MM.1S (cell line): ENCODE measurements around the gene IL1RAPL2.

Experiments used
- DNase-seq: peaks from one replicate; pipeline ENCODE4 v3.0.0-alpha.2; 2015
- H2AFZ ChIP-seq: fragments of 300-600 bp; sonication (generic); 2 replicates; pipeline ENCODE4 v1.6.0; 2016; ENCODE audit warnings: antibody characterized with exemption, low read length
- H3F3A ChIP-seq: fragments of 300-600 bp; sonication (generic); 2 replicates; pipeline ENCODE4 v1.6.1; 2016; ENCODE audit warnings: mild to moderate bottlenecking, antibody characterized with exemption, low read length, moderate library complexity, mixed read lengths; ENCODE audit not compliant: insufficient read depth
- H3K27ac ChIP-seq: fragments of 300-600 bp; sonication (generic); 2 replicates; pipeline ENCODE4 v1.5.1; 2016; ENCODE audit warnings: mild to moderate bottlenecking, low read length
- H3K27me3 ChIP-seq: fragments of 300-600 bp; sonication (generic); replicated peaks from 2 replicates; pipeline ENCODE4 v1.6.0; 2016; ENCODE audit warnings: low read length; ENCODE audit not compliant: insufficient read depth
- H3K36me3 ChIP-seq: fragments of 300-600 bp; sonication (generic); replicated peaks from 2 replicates; pipeline ENCODE4 v1.6.1; 2016; ENCODE audit warnings: mild to moderate bottlenecking, low read length, mixed read lengths; ENCODE audit not compliant: insufficient read depth
- H3K4me1 ChIP-seq: fragments of 300-600 bp; sonication (generic); 2 replicates; pipeline ENCODE4 v1.6.1; 2016; ENCODE audit warnings: low read length, mixed read lengths
- H3K4me2 ChIP-seq: fragments of 300-600 bp; sonication (generic); 2 replicates; pipeline ENCODE4 v1.6.0; 2016; ENCODE audit warnings: low read depth, low read length
- H3K4me3 ChIP-seq: fragments of 300-600 bp; sonication (generic); 2 replicates; pipeline ENCODE4 v1.5.1; 2016; ENCODE audit warnings: low read length, mixed read lengths
- H3K79me2 ChIP-seq: fragments of 300-600 bp; sonication (generic); 2 replicates; pipeline ENCODE4 v1.6.1; 2016; ENCODE audit warnings: mixed run types, low read length, mixed read lengths
- H3K9ac ChIP-seq: fragments of 300-600 bp; sonication (generic); 2 replicates; pipeline ENCODE4 v1.6.1; 2016; ENCODE audit warnings: low read length, mixed read lengths
- H3K9me2 ChIP-seq: fragments of 300-600 bp; sonication (generic); replicated peaks from 2 replicates; pipeline ENCODE4 v1.6.1; 2016; ENCODE audit warnings: mild to moderate bottlenecking, low read length, mixed read lengths; ENCODE audit not compliant: insufficient read depth
- H3K9me3 ChIP-seq: fragments of 300-600 bp; sonication (generic); replicated peaks from 2 replicates; pipeline ENCODE4 v1.6.1; 2016; ENCODE audit warnings: mild to moderate bottlenecking, low read length, mixed read lengths; ENCODE audit not compliant: insufficient read depth
- H4K20me1 ChIP-seq: fragments of 300-600 bp; sonication (generic); 2 replicates; pipeline ENCODE4 v1.6.1; 2016; ENCODE audit warnings: mild to moderate bottlenecking, low read length, moderate library complexity, mixed read lengths; ENCODE audit not compliant: insufficient read depth
- EZH2 ChIP-seq: fragments of 300-600 bp; sonication (generic); optimal IDR thresholded peaks from 2 replicates; pipeline ENCODE3; 2017; ENCODE audit warnings: low read depth, mild to moderate bottlenecking, antibody characterized with exemption, low read length, mixed read lengths
- EZH2phosphoT487 ChIP-seq: fragments of 300-600 bp; sonication (generic); IDR thresholded peaks from 2 replicates; pipeline ENCODE4 v1.6.1; 2018; ENCODE audit warnings: antibody characterized with exemption, low read length
- TF ChIP-seq, protein P1 (sequence below): fragments of 300-600 bp; sonication (generic); IDR thresholded peaks from 2 replicates; pipeline ENCODE4 v1.5.1; 2016; ENCODE audit warnings: antibody characterized with exemption, low read length, mixed read lengths

Gene IL1RAPL2

DNA sequence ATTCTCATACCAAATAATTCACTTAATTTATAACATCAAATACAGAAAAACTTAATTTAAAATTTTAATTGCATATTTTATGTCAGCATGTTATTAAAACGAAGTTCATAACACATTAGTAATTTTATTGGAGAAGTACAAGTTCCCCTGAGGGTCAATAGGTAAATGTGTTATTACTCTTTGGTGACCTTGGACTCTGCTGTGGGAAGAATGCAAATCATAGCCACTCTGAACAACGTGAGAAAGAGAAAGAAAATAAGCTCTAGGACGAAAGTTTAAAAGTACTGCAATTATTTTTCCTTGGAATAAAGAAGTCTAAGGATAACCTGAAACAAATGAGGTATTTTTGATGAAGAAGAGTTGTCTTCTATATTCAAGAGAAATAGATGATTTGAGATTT lies 115.2 kb downstream of the IL1RAPL2 start:
- TF ChIP-seq, protein P1, sequence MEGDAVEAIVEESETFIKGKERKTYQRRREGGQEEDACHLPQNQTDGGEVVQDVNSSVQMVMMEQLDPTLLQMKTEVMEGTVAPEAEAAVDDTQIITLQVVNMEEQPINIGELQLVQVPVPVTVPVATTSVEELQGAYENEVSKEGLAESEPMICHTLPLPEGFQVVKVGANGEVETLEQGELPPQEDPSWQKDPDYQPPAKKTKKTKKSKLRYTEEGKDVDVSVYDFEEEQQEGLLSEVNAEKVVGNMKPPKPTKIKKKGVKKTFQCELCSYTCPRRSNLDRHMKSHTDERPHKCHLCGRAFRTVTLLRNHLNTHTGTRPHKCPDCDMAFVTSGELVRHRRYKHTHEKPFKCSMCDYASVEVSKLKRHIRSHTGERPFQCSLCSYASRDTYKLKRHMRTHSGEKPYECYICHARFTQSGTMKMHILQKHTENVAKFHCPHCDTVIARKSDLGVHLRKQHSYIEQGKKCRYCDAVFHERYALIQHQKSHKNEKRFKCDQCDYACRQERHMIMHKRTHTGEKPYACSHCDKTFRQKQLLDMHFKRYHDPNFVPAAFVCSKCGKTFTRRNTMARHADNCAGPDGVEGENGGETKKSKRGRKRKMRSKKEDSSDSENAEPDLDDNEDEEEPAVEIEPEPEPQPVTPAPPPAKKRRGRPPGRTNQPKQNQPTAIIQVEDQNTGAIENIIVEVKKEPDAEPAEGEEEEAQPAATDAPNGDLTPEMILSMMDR = no peak
- TF ChIP-seq EZH2 (no peak), EZH2phosphoT487 (no peak)
- Histone ChIP-seq H3K9me3 (no peaks in the 10 kb centered on the region), H2AFZ (no peak overlapping the region), H3K27ac (no peak overlapping the region), H3K36me3 (no peaks in the 10 kb centered on the region), H4K20me1 (no peaks in the 10 kb centered on the region), H3F3A (no peaks in the 10 kb centered on the region), H3K4me3 (no peak overlapping the region), H3K4me2 (no peak overlapping the region), H3K4me1 (no peaks in the 10 kb centered on the region), H3K9ac (no peak overlapping the region), H3K27me3 (no peaks in the 10 kb centered on the region), H3K79me2 (no peaks in the 10 kb centered on the region), H3K9me2 (no peaks in the 10 kb centered on the region)
- DNase-seq = no peak

DNA sequence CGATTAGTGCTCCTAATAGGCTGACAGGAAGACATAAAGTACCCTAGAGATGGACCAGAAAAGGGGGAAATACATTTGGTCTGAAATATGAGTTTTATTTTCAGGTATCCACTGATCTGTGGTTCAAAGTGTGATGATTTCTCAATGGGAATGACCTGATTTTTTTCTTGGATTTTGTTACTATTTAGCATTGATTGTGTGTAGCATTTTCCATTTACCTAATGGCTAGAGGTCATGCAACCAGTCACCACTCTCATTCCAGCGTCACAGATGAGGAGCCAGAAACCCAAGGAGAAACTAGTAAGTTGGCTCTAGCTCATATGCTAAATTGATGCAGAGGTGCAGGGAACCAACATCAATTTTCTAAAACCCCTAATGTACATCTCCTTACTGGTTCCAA lies 118.1 kb downstream of the IL1RAPL2 start:
- no peak for DNase-seq
- H2AFZ ChIP-seq = no peak overlapping the region
- no peak overlapping the region for H3K4me2 ChIP-seq
- H4K20me1 ChIP-seq = no peaks in the 10 kb centered on the region
- H3K27ac ChIP-seq = no peak overlapping the region
- TF ChIP-seq, protein P1 = no peak
- no peak for TF ChIP-seq EZH2phosphoT487
- TF ChIP-seq EZH2 = no peak
- H3K9me3 ChIP-seq = no peaks in the 10 kb centered on the region
- H3K9me2 ChIP-seq = no peaks in the 10 kb centered on the region
- H3F3A ChIP-seq = no peaks in the 10 kb centered on the region
- no peak overlapping the region for H3K9ac ChIP-seq
- no peaks in the 10 kb centered on the region for H3K79me2 ChIP-seq
- H3K4me1 ChIP-seq = no peaks in the 10 kb centered on the region
- H3K27me3 ChIP-seq = no peaks in the 10 kb centered on the region
- no peak overlapping the region for H3K4me3 ChIP-seq
- H3K36me3 ChIP-seq = no peaks in the 10 kb centered on the region

DNA sequence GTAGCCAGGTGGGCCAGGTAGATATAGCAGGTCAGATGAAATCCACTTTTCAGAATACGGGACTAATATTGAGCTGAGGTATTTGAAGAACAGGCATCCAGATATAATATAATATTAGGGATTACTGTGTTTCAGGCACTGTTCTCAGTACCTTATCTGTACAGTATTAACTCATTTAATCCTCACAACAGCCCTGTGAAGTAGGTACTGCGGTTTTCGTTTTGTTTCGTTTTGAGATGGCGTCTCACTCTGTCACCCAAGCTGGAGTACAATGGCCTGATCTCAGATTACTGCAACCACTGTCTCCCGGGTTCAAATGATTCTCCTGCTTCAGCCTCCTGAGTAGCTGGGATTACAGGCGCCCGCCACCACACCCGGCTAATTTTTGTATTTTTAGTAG lies 129.6 kb downstream of the IL1RAPL2 start:
- H3F3A ChIP-seq = no peaks in the 10 kb centered on the region
- H3K4me2 ChIP-seq = no peak overlapping the region

More for the DNA sequence above, 129.6 kb downstream of the IL1RAPL2 start:
- Histone ChIP-seq H2AFZ (no peak overlapping the region), H3K79me2 (no peaks in the 10 kb centered on the region), H3K4me3 (no peak overlapping the region), H3K4me1 (no peaks in the 10 kb centered on the region), H3K27me3 (no peaks in the 10 kb centered on the region), H3K9me2 (no peaks in the 10 kb centered on the region), H3K9me3 (no peaks in the 10 kb centered on the region), H3K36me3 (no peaks in the 10 kb centered on the region), H4K20me1 (no peaks in the 10 kb centered on the region), H3K9ac (no peak overlapping the region), H3K27ac (no peak overlapping the region)
- TF ChIP-seq, protein P1 = no peak
- TF ChIP-seq EZH2phosphoT487 (no peak), EZH2 (no peak)
- no peak for DNase-seq
